Thoracic aorta (tissue), 2 donors: ENCODE data around the gene ETAA1. TPM values are rescaled to one million over a fixed set of nuclear protein-coding genes. Genes with fewer than 3 reads are reported as not detected.

Experiments
- ATAC-seq: fragments of 150-250 bp; one replicate; pipeline ENCODE4 v1.8.0; 2017; ENCODE audit warnings: low read depth; ENCODE audit not compliant: insufficient number of reproducible peaks, low FRiP score
- DNase-seq: peaks from one replicate; pipeline ENCODE4 v3.0.0-alpha.2; 2020; ENCODE audit warnings: low spot score
- H3K27ac ChIP-seq, 2 donors: fragments of 200-600 bp; sonication (generic); 1 replicate in 1 of 2; 2 replicates in 1 of 2; pipeline ENCODE4 v1.5.1; 2016; ENCODE audit warnings: mild to moderate bottlenecking in 2 of 2, moderate library complexity in 2 of 2
- H3K27me3 ChIP-seq: fragments of 200-600 bp; sonication (generic); replicated peaks from 2 replicates; pipeline ENCODE4 v1.6.0; 2016; ENCODE audit warnings: mild to moderate bottlenecking; ENCODE audit not compliant: insufficient read depth
- H3K36me3 ChIP-seq: fragments of 200-600 bp; sonication (generic); one replicate; pipeline ENCODE4 v1.5.1; 2016
- H3K4me1 ChIP-seq, 2 donors: fragments of 200-600 bp; sonication (generic); 1 replicate in 1 of 2; 2 replicates in 1 of 2; pipeline versions ENCODE4 v1.5.1 to v1.6.0; 2016; ENCODE audit warnings: low read depth in 2 of 2, mild to moderate bottlenecking in 1 of 2; ENCODE audit not compliant: control insufficient read depth in 1 of 2
- H3K4me3 ChIP-seq: fragments of 200-600 bp; sonication (generic); 2 replicates; pipeline ENCODE4 v1.5.1; 2016; ENCODE audit warnings: mild to moderate bottlenecking
- H3K9me3 ChIP-seq: fragments of 200-600 bp; sonication (generic); 2 replicates; pipeline ENCODE4 v1.5.1; 2016
- total RNA-seq, 2 donors: library from RNA; depleted of rRNA; stranded (reverse); fragments of >200 nt; gene quantifications; one replicate each; pipeline versions ENCODE4 v1.1.0 to v1.2.3, GENCODE V29; 2016
- TF ChIP-seq, protein P1 (sequence below): fragments of 200-600 bp; sonication (generic); IDR thresholded peaks from one replicate; pipeline ENCODE4 v1.5.1; 2019; ENCODE audit warnings: antibody characterized with exemption

ETAA1 gene
- total RNA-seq, 2 donors from 2014 or later = 19.2 to 19.4 TPM

DNA sequence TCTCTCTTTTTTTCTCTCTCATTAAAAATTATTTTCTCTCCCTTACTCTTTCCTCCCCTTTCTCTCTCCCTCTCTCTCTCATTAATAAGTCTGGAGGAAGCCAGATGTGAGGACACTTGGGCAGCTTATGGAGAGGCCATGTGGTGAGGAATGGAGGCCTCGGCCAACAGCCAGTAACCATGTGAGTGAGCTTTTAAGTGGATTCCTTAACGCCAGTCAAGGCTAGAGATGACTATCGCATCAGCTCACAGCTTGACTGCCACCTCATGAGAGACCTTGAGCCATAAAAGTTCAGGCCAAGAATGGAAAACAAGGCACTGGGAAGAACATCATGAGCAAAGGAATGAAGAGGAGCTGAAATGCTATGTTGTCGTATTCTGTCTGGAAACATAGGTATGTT is 39.1 kb downstream of the ETAA1 start:
- Histone ChIP-seq H3K4me3 (no peak overlapping the region), H3K9me3 (peaks cover 5% of the 10 kb centered on the region), H3K36me3 (no peaks in the 10 kb centered on the region), H3K27me3 (no peaks in the 10 kb centered on the region), H3K4me1 (no peaks in the 10 kb centered on the region), H3K27ac (no peak overlapping the region)
- DNase-seq (no peak), ATAC-seq (no peak)
- TF ChIP-seq, protein P1, sequence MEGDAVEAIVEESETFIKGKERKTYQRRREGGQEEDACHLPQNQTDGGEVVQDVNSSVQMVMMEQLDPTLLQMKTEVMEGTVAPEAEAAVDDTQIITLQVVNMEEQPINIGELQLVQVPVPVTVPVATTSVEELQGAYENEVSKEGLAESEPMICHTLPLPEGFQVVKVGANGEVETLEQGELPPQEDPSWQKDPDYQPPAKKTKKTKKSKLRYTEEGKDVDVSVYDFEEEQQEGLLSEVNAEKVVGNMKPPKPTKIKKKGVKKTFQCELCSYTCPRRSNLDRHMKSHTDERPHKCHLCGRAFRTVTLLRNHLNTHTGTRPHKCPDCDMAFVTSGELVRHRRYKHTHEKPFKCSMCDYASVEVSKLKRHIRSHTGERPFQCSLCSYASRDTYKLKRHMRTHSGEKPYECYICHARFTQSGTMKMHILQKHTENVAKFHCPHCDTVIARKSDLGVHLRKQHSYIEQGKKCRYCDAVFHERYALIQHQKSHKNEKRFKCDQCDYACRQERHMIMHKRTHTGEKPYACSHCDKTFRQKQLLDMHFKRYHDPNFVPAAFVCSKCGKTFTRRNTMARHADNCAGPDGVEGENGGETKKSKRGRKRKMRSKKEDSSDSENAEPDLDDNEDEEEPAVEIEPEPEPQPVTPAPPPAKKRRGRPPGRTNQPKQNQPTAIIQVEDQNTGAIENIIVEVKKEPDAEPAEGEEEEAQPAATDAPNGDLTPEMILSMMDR = no peak

GRCh38 chr2:67437114-67437513 is 40.0 kb downstream of the ETAA1 start:
- Histone ChIP-seq H3K27me3 (no peaks in the 10 kb centered on the region), H3K4me3 (no peak overlapping the region), H3K9me3 (no peaks in the 10 kb centered on the region), H3K36me3 (no peaks in the 10 kb centered on the region), H3K27ac (no peak overlapping the region), H3K4me1 (no peaks in the 10 kb centered on the region)
- DNase-seq (no peak), ATAC-seq (no peak)
- TF ChIP-seq, protein P1 = no peak

DNA sequence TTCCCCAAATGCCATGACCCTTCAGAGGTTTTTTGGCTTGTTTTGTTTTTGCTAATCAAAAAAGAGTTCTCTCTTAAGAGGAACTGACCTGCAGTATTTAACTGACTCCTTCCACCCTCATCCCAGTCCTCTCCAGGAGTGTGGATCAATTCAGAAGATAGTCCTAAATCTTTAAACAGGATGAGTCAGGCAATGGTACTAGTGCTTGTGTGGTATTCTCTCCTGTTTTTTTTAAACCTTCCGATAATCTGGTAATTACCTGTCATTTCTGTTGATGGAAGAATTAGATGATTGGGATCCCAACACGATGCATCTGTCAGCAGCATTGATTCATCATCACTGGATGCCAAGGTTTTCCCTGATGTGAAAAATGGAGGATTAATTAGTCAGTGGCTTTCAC is 41.2 kb downstream of the ETAA1 start:
- Histone ChIP-seq H3K36me3 (no peaks in the 10 kb centered on the region), H3K27me3 (no peaks in the 10 kb centered on the region), H3K27ac (no peak overlapping the region), H3K4me1 (no peaks in the 10 kb centered on the region), H3K4me3 (no peak overlapping the region), H3K9me3 (no peaks in the 10 kb centered on the region)
- TF ChIP-seq, protein P1 = no peak
- ATAC-seq (no peak), DNase-seq (no peak)

DNA sequence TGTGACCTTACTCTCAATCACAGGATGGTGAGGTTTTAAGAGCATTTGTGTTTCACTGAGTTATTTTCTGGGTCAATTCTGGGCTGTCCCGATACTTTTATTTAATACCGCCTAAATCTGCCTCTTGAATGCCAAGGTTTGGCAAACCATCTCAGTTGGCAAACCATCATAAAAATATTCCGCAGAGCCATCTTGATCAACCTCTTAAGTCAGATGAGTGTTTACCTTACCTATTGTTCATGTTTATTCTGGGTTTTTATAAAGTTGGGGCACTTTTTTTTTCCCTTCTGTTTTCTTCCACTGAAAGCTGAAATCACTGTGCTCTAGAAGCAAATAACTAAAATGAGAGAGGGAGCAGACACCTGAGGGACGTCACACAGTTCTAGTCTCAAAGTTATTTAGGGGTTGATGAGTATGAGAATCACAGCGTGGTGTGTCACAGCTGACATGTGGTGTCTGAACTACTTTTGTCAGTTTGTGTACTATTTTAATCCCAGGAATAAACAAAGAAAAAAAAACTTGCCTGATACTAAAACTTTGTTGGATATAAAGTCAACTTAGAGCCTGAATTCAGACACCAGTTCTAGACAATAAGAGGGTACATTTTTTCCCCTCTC is 48.6 kb downstream of the ETAA1 start:
- Histone ChIP-seq H3K4me3 (no peak overlapping the region), H3K27ac (no peak overlapping the region), H3K36me3 (no peaks in the 10 kb centered on the region), H3K9me3 (no peaks in the 10 kb centered on the region), H3K4me1 (peaks cover 0 to 10% of the 10 kb centered on the region in 2 donors), H3K27me3 (no peaks in the 10 kb centered on the region)
- TF ChIP-seq, protein P1 = no peak
- DNase-seq = no peak
- no peak for ATAC-seq

GRCh38 chr2:67446491-67446911 is 49.4 kb downstream of the ETAA1 start:
- no peak for ATAC-seq
- no peaks in the 10 kb centered on the region for H3K27me3 ChIP-seq
- H3K4me3 ChIP-seq = no peak overlapping the region
- TF ChIP-seq, protein P1 = no peak
- H3K36me3 ChIP-seq = no peaks in the 10 kb centered on the region
- no peak for DNase-seq
- peaks cover 0 to 10% of the 10 kb centered on the region in 2 donors for H3K4me1 ChIP-seq
- H3K27ac ChIP-seq = no peak overlapping the region
- H3K9me3 ChIP-seq = no peaks in the 10 kb centered on the region
